K562 (cell line): ENCODE data around the gene NCOA3. TPM values are rescaled to one million over a fixed set of nuclear protein-coding genes. Genes with fewer than 3 reads are reported as not detected.

Experiments used
- ATAC-seq: fragments of 200-7000 bp; cut with Tn5 transposase; 3 replicates; pipeline ENCODE4 v1.9.1; 2020; ENCODE audit warnings: moderate library complexity
- BruUV-seq: library from RNA; stranded (reverse); fragments of 400-500 nt; replicated peaks from 2 replicates; lab custom pipeline; 2021; lab: Mats Ljungman, UMichigan
- CTCF ChIA-PET: fragments of 300-600 bp; formaldehyde crosslinking; extraction: SDS; loops from one replicate; lab custom pipeline; 2021; ENCODE audit warnings: low intra/inter-chr PET ratio; lab: Yijun Ruan, JAX
- POLR2A ChIA-PET: fragments of 300-600, 350-650 bp; sonication (Branson Sonifier 250); formaldehyde crosslinking; extraction: SDS; loops from one replicate; lab custom pipeline; 2021; ENCODE audit warnings: antibody characterized with exemption, inconsistent platforms; lab: Yijun Ruan, JAX
- DNase-seq, 4 experiments: peaks; one replicate each; pipeline versions ENCODE4 v3.0.0 to v3.0.0-alpha.2; 2011 to 2018; ENCODE audit warnings: low spot score in 3 of 4, mixed read lengths in 3 of 4; ENCODE audit errors: extremely low read depth in 1 of 4
- FAIRE-seq: peaks from 2 replicates; lab custom pipeline; 2011; peaks lifted over from hg19 to GRCh38; lab: Jason Lieb, UNC
- H2AFZ ChIP-seq: 2 replicates; pipeline ENCODE4 v1.6.0; 2011; ENCODE audit warnings: low read depth, low read length, control low read depth, inconsistent platforms
- H3K27ac ChIP-seq: fragments of 200-600 bp; 3 replicates; pipeline ENCODE4 v1.8.0; 2011; ENCODE audit warnings: low read depth, mild to moderate bottlenecking, control low read depth, inconsistent platforms, low read length, moderate library complexity, mixed read lengths; ENCODE audit errors: extremely low read depth
- H3K27me3 ChIP-seq, 2 experiments: fragments of 300-600 bp in 1 of 2; 2 replicates in 1 of 2; 3 replicates in 1 of 2; pipeline versions ENCODE4 v1.6.0 to v1.8.0; 2011; ENCODE audit warnings: inconsistent platforms in 2 of 2, low read length in 2 of 2, mild to moderate bottlenecking in 1 of 2, mixed read lengths in 1 of 2, moderate library complexity in 1 of 2; ENCODE audit not compliant: control insufficient read depth in 2 of 2, insufficient read depth in 2 of 2
- H3K36me3 ChIP-seq: fragments of 300-600 bp; 3 replicates; pipeline ENCODE4 v1.8.0; 2011; ENCODE audit warnings: mild to moderate bottlenecking, low read length, inconsistent platforms; ENCODE audit not compliant: control insufficient read depth, insufficient read depth
- H3K4me1 ChIP-seq, 2 experiments: fragments of 200-600 bp in 1 of 2; replicated peaks in 1 of 2; 2 replicates in 1 of 2; 3 replicates in 1 of 2; pipeline versions ENCODE4 v1.5.1 to v1.8.0; 2011; ENCODE audit warnings: inconsistent platforms in 2 of 2, low read length in 2 of 2, mild to moderate bottlenecking in 1 of 2, mixed read lengths in 1 of 2, moderate library complexity in 1 of 2; ENCODE audit not compliant: control insufficient read depth in 2 of 2, insufficient read depth in 2 of 2
- H3K4me2 ChIP-seq: 2 replicates; pipeline ENCODE4 v1.6.1; 2011; ENCODE audit warnings: low read length, control low read depth, inconsistent platforms, mixed read lengths; ENCODE audit not compliant: insufficient read depth
- H3K4me3 ChIP-seq: fragments of 200-600 bp; sonication (generic), shearing (Covaris generic); 2 replicates; pipeline ENCODE4 v1.5.1; 2016; ENCODE audit warnings: control low read depth, inconsistent platforms
- H3K79me2 ChIP-seq: fragments of 200-600 bp; 3 replicates; pipeline ENCODE4 v1.8.0; 2011; ENCODE audit warnings: low read length, inconsistent platforms; ENCODE audit not compliant: control insufficient read depth, insufficient read depth
- H3K9ac ChIP-seq, 2 experiments: 2 replicates each; pipeline versions ENCODE4 v1.6.0 to v1.6.1; 2011; ENCODE audit warnings: low read depth in 2 of 2, low read length in 2 of 2, control low read depth in 1 of 2, inconsistent platforms in 1 of 2, mild to moderate bottlenecking in 1 of 2, mixed read lengths in 1 of 2; ENCODE audit not compliant: insufficient read depth in 1 of 2
- H3K9me1 ChIP-seq: one replicate; pipeline ENCODE4 v1.6.0; 2011; ENCODE audit warnings: inconsistent platforms, mild to moderate bottlenecking, low read length, moderate library complexity; ENCODE audit not compliant: control insufficient read depth, insufficient read depth
- H3K9me3 ChIP-seq: replicated peaks from 2 replicates; pipeline ENCODE4 v1.5.1; 2011; ENCODE audit warnings: low read depth, low read length, inconsistent platforms; ENCODE audit not compliant: control insufficient read depth, insufficient read depth
- H4K20me1 ChIP-seq: replicated peaks from 2 replicates; pipeline ENCODE4 v1.6.1; 2011; ENCODE audit warnings: low read length, inconsistent platforms, mixed read lengths; ENCODE audit not compliant: control insufficient read depth, insufficient read depth
- MLX ChIP-seq, 2 experiments: fragments of 450-650 bp in 1 of 2; sonication (generic) in 1 of 2; formaldehyde crosslinking; conservative IDR thresholded peaks; 2 replicates each; pipeline versions ENCODE4 v1.4.0 to v1.8.1; 2020 to 2022; ENCODE audit warnings: mild to moderate bottlenecking in 1 of 2, missing genetic modification reagents in 1 of 2
- NR0B1 ChIP-seq: fragments of 450-650 bp; IDR thresholded peaks from one replicate; pipeline ENCODE4 v1.6.1; 2018; ENCODE audit warnings: mild to moderate bottlenecking, moderate library complexity; ENCODE audit not compliant: partially characterized antibody
- ZBTB11 ChIP-seq, 3 experiments: fragments of 200-800 bp in 1 of 3; fragments of 250-450 bp in 1 of 3; fragments of 450-650 bp in 1 of 3; sonication (Bioruptor Pico) in 1 of 3; sonication (Bioruptor generic) in 1 of 3; formaldehyde crosslinking in 1 of 3; IDR thresholded peaks; 2 replicates each; pipeline versions ENCODE4 v1.6.1 to v1.8.0; 2016 to 2022; ENCODE audit warnings: mild to moderate bottlenecking in 2 of 3, missing genetic modification characterization in 2 of 3, missing compliant biosample characterization in 1 of 3, moderate library complexity in 1 of 3
- WGBS: fragments of 100-300 bp; shearing (Covaris generic); methylation state at CpG from one replicate; pipeline ENCODE4 v1.1.6; 2016; ENCODE audit warnings: low coverage, mixed read lengths; ENCODE audit not compliant: insufficient coverage; ENCODE audit errors: missing lambda C conversion rate; 5-methylcytosine and 5-hydroxymethylcytosine counted together
- in situ Hi-C: fragments of 300-500 bp; cut with MboI; formaldehyde crosslinking; loops from 4 replicates; pipeline ENCODE4 v1.15.0; 2018; ENCODE audit warnings: inconsistent platforms, mixed read lengths
- intact Hi-C: fragments of 100-400 bp; cut with micrococcal nuclease; formaldehyde crosslinking; loops from 2 replicates; pipeline ENCODE4 v1.14.2; 2022
- polyA plus RNA-seq, 8 experiments: library from polyadenylated mRNA; depleted of rRNA in 4 of 8; stranded (reverse) in 5 of 8; unstranded in 3 of 8; fragments of >200 nt; fragmentation: Nextera tagmentation in 2 of 8; fragmentation: Illumina TruSeq in 1 of 8; extraction: Ambion mirVana in 2 of 8; extraction: Trizol in 1 of 8; gene quantifications; 2 replicates each; pipeline versions ENCODE4 v1.2.1 to v1.2.3, GENCODE V29; 2011 to 2014; ENCODE audit warnings: inconsistent platforms in 1 of 8, missing spikeins in 1 of 8
- total RNA-seq, 7 experiments: library from RNA; depleted of rRNA in 6 of 7; stranded (reverse); fragments of >200 nt in 6 of 7; fragmentation: Illumina TruSeq in 2 of 7; extraction: Trizol in 2 of 7; gene quantifications; 2 replicates each; pipeline versions ENCODE4 v1.2.1 to v1.2.3, GENCODE V29; 2011 to 2021; ENCODE audit warnings: low replicate concordance in 1 of 7

Gene NCOA3
- total and polyA plus RNA-seq, 9 of the 15 experiments (the other 6 are each of a cell fraction or from before 2014, with no cell fraction given) = 3.2 to 24.3 (median 14.4) TPM

GRCh38 chr20:47459344-47460073, 42.2 kb upstream of the NCOA3 start:
- Histone ChIP-seq H3K27me3 (no peaks in the 10 kb centered on the region), H3K36me3 (no peaks in the 10 kb centered on the region), H3K79me2 (no peaks in the 10 kb centered on the region), H3K9me1 (no peaks in the 10 kb centered on the region), H3K9ac (no peak overlapping the region), H3K4me3 (no peak overlapping the region), H3K4me1 (peaks cover 7% of the 10 kb centered on the region in 2 experiments; a peak in 4 of 5 replicates), H4K20me1 (no peaks in the 10 kb centered on the region), H3K9me3 (no peaks in the 10 kb centered on the region), H3K27ac (no peak overlapping the region), H2AFZ (no peak overlapping the region), H3K4me2 (no peak overlapping the region)
- ChIA-PET CTCF (interaction anchor here (0.7 kb wide), 1 partner anchor 84 kb away, joined by 3 read pairs; no protein-coding TSS in a partner anchor), POLR2A (interaction anchor here (0.7 to 1.5 kb wide), 2 partner anchors 16 to 602 kb away, joined by 3 read pairs; no protein-coding TSS in a partner anchor)
- no peak for FAIRE-seq
- in situ Hi-C loops (no loop called here), intact Hi-C loops (no loop called here)
- BruUV-seq = no TSS peak
- no peak for ATAC-seq
- TF ChIP-seq MLX (CRISPR knock-in tag; conservative IDR thresholded peaks at IDR 0.05) (no peak), NR0B1 (no peak), ZBTB11 (CRISPR knock-in tag; IDR thresholded peaks at IDR 0.05) (peak in 1 of 3 experiments; percentile 66; a peak in 1 of 6 replicates)
- WGBS = 29% methylated on average over 9 of the region's 9 CpGs
- no peak for DNase-seq
